Activated gamma-delta T cell treated with Interleukin-2 at 50 U/mL for 16 hours (primary cell): ENCODE measurements around the gene CAPNS2.

Source experiments
- DNase-seq: peaks from one replicate; pipeline ENCODE4 v3.0.0-alpha.2; 2020

CAPNS2 gene

DNA sequence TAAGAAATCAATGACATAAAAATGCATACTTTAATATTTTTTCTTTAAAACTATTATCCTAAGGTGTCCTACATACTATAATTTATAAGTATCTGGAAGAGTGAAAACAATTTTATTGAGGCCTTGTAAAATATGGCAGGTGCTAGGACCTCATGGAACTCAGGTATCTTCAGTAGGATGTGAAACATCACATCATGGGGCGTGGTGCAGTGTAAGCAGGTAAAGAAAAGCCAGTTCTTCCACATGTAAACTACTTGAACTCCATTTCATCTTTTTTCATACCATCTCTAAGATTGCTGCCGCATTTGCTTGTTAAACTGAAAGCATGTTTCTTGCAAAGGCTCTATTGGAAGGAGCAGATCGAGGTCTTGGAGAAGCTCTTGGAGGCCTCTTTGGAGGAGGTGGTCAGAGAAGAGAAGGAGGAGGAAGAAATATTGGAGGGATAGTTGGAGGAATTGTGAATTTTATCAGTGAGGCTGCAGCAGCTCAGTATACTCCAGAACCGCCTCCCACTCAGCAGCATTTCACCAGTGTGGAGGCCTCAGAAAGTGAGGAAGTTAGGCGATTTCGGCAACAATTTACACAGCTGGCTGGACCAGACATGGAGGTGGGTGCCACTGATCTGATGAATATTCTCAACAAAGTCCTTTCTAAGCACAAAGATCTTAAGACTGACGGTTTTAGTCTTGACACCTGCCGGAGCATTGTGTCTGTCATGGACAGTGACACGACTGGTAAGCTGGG, at the start of gene CAPNS2:
TSS of gene CAPNS2 (plus strand) at position 253 of the 744 bp plus-strand sequence. CDS start at position 326, 73 bp downstream.
- DNase-seq, result no peak

DNA sequence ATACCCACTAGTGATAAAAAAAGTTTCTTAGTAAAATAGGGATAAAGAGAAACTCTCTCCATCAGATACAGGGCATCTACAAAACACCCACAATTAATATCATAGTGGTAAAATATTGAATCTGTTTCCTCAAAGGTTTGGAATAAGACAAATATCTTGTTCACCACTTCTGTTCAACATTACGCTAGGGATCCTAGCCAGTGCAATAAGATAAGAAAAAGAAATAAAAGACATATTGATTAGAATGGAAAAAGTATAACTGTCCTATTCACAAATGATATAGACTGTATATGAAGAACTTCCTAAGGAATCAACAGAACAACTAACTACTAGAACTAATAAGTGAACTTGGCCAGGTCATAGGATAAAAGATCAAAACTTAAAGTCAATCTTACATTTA, 44.7 kb upstream of the CAPNS2 start:
- DNase-seq, result no peak

DNA sequence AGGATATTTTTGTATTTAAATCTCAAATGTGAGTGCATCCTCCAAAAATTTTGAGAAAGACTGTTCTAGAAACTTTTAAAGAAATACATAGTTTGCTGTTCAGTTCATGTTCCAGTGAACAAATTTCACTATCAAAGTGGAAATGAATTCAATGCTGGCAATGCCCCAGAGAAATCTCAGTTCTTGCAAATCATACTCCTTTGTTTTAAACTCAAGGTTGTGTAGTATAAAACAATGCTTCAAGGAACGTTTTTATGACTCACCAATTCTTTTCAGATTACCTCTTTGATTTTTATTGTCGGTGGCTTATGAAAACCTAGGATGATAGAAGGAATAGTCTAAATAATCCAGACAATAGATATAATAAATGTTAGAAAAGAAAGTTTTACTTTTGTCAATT, 40.0 kb upstream of the CAPNS2 start:
- no peak for DNase-seq

DNA sequence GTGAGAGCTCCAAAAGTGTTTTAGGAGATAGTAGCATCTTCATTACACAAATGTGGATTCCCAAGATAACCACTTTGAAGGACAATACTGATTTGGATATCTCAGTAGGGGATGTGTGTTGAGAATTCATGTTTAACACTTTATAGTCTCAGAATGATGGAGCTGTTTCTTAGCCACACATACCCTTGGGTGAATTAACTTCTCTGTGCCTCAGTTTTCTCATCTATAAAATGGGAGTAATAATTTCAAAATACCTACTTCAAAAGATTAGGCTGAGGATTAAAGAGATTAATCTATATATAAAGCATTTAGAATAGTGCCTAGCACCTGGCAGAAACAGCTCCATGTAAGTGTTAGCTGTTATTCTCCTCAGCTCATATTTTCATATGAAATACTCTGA, 38.6 kb upstream of the CAPNS2 start:
- no peak for DNase-seq

DNA sequence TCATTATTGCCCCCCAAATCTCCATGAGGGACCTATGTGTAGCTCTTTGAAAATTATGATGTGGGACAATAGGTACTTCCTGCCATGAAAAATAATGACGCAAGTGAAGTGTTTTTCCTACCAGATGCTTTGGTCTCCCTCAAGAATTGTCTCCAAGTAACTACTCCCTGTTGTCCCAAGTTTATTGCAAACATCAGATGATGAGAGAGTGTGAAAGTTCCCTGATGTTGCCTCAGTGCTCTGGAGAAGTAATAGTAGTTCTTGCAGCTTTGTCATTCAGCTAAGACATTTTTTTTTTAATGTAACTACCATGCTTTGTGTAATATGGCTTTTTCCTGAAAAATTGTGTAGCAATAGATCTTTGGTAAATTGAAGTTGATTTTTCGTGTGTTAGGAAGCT, 37.5 kb upstream of the CAPNS2 start:
- DNase-seq, result no peak

DNA sequence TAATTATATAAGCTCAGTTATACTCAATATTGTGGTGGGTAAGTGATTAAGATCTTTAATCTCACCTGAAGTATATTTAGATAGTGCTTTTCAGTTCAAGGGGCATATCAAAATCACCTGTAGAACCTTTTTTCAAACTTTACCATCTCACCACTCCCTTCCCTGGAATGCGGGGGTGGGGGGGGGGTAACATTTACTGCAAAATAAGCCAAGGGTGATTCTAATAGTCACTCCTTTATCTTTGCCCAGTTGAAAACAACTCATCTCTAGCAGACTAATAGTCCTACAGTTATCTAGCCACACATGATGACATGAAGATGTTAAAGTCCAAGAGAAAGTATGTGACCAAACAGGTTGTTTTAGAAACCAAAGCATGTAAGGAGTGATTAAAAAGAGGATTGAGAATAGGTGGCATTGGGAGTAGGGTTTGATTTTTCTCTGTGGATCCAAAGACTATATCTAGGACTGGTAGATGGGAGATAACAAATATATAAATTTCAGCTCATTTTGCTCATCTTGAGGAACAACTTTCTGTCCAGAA, 36.1 kb upstream of the CAPNS2 start:
- no peak for DNase-seq

DNA sequence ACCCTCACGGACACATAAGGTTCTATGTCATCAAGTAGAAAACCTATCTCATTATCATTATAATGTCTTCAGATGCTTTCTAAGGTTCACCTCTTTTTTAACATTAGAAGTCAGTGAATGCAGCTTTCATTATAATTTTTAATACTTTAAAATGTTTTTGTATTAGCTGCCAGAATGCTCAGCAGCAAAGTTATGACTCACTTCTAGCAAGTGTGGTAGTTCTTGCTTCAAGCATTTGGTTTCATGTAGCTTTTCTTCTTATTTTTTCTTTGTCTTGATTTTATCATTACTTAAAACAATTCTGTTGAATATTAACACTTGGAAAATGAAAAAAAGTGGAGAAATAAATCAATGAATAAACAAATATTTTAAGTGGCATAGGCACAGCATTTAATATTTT, 34.3 kb upstream of the CAPNS2 start:
- DNase-seq, result no peak

DNA sequence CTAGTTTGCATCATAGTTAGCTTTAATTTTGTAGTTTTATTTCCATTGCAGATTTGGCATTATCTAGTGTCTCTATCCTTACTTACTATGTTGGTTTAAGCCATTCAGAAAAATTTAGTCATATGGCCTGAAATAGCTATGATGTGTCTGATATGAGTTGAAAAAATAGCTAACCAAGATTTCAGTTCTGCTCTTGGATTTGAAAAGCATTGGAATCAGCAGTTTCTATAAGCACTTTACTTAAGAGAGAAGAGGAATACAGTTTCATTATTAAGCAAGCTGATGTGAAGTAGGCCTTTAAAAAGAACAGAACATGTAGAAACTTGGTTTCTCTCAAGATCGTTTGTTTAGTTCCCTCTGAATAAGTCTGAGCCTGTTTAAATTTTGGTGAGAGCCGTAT, 31.7 kb upstream of the CAPNS2 start:
- no peak for DNase-seq

DNA sequence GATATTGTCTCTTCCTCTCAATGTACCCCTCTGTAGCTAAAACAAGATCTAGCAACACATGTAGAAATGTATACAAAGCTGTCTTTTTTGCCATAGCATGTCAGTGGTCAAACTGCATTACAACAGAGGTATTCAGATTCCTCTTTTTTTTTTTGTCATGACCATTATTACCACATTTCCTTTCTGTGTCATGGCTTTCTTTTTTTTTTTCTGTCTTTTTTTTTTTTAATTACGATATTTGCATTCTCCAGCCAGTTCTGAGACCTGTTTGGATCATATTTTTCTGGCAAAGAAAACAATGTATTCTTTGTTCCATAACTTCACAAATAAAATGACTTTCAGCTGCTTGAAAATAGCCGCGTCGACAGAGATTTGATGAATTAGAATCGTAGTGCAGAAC, 27.4 kb upstream of the CAPNS2 start:
- no peak for DNase-seq

DNA sequence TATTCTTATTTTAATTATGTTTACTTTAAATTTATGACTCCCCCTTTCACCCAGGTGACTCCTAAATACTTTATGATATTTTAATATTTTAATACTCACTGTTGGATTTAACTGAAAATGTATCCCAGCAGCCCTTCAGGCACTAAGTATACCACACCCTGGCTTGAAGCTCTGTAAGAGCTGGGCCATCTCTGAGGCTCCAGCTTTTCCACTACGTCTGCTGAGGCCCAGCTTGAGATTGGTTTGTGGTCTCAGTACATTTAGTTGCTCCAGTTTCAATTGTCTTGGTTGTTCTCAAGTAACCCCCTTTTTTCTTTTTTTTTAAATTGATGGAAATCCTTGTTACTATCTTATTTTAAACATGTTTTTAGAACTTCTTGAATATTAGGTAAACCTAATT, 27.0 kb upstream of the CAPNS2 start:
- DNase-seq, result no peak

DNA sequence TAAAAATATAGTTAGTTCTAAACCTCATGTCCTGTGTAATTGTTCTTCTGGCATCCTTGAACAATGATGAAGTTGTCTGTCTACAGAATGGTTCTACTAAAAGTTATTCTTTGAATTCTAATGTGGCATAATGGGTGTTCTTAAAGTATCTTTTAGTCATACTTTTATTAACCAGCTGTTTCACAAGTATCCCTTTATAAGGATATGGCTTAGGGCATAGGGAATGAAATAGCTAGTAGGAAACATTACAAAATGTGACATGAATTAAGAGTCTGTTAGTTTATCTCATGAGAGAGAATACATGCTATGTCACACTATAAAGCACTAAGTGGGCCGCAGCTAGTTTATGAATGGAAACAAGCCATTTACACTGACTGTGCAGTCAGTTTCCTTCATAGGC, 26.3 kb upstream of the CAPNS2 start:
- DNase-seq, result no peak

DNA sequence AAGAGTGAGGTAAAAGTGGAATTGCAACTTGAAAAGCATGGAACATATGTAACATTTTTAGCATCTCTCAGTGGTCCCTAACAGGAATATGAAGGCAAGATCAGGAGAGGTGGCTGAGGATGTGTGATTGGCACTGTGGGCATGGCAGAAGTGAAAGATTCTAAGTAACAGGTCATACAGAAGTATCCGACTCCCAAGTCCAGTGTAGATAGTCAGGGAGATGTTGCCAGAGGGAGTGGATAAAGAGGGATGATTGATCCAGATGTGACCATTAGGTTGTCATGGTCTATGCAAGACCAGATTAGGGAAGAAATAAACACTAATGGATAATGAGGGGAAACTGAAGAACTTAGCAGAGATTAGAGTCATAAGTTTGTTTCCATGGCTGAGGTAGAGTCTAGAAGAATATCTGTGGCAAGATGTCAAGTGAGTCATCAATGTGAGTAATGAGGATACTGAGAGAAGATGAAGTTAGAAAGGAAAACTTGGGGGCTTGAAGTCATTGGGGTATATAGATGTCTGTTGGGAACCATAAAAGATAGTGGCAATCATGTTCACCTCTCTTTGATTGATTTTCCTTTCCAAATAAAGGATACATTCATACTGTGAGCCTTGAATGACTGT, 23.9 kb upstream of the CAPNS2 start:
- DNase-seq, result no peak

DNA sequence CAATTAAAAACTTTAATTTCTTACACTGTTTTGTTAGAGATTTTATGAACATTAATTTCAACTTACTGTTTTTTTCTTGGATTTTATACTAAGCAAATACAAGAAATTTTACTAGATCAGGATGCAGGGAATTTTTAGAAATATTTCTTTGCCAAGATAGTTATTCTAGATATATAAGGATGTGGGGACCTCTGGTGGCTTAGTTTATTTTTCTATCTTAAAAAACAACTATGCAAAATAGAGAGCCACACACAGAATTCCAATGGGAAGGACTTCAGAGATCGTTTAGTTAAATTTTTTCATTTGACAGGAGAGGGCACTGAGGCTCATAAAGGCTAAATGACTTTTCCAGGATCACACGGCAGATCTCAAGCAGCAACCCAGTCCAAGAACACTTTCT, 23.0 kb upstream of the CAPNS2 start:
- no peak for DNase-seq

DNA sequence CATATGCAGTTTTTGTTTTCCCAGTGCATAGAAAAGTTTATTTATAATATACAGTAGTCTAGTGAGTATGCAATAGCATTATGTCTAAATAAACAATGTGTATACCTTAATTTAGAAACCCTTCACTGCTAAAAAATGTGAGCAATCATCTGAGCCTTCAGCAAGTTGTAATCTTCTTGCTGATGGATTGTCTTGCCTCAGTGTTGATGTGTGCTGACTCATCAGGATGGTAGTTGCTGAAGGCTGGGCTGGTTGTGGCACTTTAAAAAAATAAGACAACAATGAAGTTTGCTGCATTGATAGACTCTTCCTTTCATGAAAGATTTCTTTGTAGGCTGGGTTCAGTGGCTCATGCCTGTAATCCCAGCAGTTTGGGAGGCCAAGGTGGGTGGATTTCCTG, 13.9 kb upstream of the CAPNS2 start:
- DNase-seq, result no peak

DNA sequence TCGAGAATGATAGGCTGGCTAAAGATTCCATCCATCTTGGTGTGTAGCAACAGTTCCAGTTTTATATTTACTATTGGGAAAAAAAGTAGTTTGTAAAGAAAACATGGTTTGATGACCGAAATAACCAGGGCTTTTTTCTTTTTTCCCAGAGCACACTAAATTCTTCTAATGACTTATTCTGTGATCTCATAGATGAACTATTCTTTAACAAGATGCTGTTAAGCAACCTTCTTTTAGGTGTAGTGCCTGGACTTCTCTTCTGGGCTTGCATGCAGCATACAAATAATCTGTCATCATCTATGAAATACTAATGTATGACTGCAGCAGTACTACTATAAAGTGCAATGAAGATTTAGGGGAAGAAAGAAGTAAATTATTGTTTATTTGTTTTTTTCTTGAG, 11.0 kb upstream of the CAPNS2 start:
- no peak for DNase-seq

DNA sequence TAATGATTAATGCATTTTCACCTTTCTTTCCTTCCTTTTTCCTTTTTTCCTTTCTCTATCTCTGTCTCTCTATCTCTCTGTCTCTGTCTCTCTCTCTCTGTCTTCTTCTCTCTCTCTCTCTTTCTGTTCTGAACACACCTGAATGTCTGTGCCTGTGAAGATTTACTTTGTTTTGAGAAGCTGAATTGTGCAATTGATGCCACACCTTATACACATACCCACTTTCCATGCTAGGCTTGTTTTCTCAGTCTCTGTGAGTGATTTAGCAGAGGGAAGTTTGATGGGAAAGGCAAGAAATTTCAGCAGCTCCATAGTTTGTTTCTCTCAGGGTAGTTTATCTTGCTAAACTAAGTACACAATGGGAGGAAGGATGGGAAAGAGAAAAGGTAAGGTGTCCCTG, 9.3 kb upstream of the CAPNS2 start:
- no peak for DNase-seq

DNA sequence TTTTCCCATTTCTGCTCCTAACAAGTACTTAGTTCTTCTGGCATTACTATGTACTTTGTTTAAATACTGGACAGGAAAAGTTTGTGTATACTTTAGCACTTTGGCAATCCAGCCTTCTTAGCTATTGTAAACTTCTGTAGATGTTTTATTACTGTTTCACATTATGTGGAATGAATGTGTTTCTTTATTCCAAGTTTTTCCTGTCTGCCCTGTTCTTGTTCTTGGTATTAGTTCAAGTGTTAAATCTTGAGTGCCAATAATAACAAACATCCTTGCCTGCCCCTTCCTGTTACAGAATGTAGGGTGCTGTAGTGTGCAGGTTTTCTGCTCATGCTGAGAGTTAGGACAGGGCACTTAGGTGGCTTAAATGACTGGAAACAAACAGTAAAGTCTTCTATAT, 7.3 kb upstream of the CAPNS2 start:
- DNase-seq, result no peak

DNA sequence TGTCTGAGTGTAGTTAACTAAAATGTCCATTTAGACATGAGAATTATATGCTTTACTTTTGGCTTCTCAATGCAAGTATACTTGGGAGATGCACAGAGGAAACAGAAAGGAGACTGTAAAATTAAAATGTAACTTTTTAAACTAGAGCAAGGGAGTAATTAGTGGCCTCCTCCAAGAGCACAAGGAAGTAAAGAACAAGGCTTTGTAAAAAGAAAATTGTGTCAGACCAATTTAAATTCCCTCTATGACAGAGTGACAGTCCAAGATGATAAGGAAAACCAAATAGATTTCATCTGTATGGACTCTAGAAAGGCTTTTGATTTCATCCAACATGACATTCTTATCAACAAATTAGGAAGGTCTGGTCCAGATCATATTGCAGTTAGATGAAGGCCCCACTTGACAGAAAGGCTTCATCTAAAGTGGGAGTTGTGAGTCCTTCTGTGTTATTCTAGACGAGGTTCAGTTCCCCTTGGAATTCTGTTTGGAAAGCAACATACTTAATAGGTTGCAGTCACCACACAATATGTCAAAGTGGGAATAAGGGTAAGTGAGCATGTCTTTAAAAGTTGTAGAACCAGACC, 6.5 kb upstream of the CAPNS2 start:
- DNase-seq, result no peak

DNA sequence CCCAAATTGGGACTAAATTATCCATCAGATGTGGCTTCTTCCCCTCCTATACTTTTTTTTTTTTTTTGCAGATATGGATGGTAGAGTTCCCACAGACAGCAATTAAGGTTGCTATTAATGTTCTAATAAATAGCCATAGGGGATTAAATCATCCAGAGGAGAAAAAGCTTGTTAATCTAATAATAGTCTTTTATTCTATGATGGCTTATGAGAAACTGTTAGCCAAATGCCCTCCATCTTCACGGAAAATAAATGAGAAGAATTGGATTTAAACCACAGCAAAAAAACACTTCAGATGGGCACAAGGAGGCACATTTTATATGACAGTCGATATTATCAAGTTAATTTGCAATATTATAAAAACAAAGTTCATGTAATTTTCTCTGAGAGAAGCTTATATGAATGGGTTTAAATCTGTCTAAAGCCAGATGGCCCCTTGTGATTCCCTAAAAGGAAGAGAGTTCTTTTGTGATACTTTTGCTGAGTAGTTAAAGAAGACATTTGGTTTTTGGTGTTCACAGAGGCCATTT, 5.1 kb upstream of the CAPNS2 start:
- no peak for DNase-seq

DNA sequence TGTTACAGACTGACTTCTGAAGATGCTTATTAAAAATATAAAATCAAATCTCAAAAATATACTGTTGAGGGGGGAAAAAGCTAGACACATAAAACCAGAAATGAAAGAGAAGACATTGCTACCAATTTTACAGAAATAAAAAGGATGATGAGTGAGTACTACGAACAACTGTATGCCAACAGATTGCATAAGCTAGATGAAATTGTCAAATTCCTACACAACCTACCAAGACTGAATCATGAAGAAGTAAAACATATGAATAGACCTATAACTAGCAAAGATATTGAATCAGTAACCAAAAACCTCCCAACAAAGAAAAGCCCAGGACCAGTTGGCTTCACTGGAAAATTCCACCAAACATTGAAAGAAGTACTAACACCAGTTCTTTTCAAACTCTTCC, 3.5 kb upstream of the CAPNS2 start:
- DNase-seq, result no peak

DNA sequence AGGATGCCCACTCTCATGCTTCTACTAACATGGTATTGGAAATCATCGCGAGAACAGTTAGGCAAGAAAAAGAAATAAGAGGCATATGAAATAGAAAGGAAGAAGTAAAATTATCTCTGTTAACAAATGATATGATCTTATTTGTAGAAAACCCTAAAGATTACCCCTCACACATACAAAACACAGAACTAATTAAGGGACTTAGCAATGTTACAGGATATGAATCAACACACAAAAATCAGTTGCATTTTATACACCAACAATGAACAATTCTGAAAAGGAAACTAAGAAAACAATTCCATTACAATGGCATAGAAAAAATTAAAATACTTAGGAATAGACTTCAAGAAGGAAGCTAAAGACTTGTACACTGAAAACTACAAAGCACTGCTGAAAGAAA, 2.7 kb upstream of the CAPNS2 start:
- no peak for DNase-seq

DNA sequence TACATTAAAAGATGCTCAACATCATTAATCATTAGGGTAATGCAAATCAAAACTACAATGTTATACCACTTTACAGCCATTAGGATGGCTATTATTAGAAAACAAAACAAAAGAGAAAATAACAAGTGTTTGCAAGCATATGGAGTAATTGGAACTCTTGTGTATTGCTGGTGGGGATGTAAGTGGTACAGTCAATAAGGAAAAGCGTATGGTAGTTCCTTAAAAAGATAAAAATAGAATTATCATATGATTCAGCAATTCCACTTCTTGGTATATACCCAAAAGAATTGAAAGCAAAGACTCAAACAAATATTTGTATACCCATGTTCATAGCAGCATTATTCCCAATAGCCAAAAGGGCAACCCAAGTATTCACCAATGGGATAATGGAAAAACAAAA, 1.4 kb upstream of the CAPNS2 start:
- DNase-seq, result no peak

DNA sequence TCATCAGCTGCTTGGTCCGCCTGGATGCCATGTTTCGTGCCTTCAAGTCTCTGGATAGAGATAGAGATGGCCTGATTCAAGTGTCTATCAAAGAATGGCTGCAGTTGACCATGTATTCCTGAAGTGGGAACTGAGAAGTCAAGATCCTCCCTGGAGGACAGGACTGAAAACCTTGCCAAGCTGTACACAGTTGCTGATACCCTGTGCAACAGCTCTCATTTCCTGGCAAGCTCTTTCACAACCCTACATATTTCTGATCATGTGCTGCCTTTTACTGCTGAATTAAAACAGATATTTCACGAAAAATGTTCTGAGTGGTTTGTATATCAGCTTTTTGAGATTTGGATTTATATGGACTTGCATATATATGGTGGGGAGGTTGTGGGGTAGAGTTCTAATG, 898 bp downstream of the CAPNS2 start:
- no peak for DNase-seq

DNA sequence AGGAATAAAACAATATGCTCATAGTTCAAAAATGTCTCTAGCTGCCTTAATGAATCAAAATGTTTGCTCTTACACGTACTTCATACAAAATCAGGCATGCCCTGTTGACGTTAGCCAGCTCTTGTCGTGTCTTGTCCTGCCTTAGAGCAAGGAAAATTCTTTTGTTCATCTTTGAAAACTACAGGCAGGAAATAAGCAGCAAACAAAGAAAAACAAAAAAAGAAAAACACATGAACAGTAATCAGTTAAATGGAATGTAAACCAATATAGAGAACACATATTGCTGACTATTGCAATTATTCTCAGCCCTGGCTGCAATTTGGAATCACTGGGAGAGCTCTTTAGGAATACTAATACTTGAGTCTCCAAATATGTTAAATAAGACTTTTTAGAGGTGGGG, 1.7 kb downstream of the CAPNS2 start:
- no peak for DNase-seq
